GM19463 (cell line): ENCODE results near the gene PDZD7.

Source experiments
- ATAC-seq: cut with Tn5 transposase; IDR thresholded peaks from one replicate; pipeline ENCODE4 v1.9.1; 2021; ENCODE audit warnings: mild to moderate bottlenecking, moderate library complexity; ENCODE audit not compliant: unreplicated experiment

Gene PDZD7

GRCh38 chr10:101031128-101031795, at the start of gene PDZD7, which contains the start of gene SFXN3:
Gene PDZD7, minus strand, starts transcription at chr10:101031129. Its CDS starts 910 bp downstream, at chr10:101030219.
Gene SFXN3, plus strand, starts transcription at chr10:101031234. Its CDS starts 3,461 bp downstream, at chr10:101034695.
- ATAC-seq: peak; percentile 87

GRCh38 chr10:101079874-101080273, 48.9 kb upstream of the PDZD7 start:
- ATAC-seq: no peak

GRCh38 chr10:101076630-101077029, 45.7 kb upstream of the PDZD7 start:
- no peak for ATAC-seq

GRCh38 chr10:101075775-101076174, 44.8 kb upstream of the PDZD7 start:
- no peak for ATAC-seq

DNA sequence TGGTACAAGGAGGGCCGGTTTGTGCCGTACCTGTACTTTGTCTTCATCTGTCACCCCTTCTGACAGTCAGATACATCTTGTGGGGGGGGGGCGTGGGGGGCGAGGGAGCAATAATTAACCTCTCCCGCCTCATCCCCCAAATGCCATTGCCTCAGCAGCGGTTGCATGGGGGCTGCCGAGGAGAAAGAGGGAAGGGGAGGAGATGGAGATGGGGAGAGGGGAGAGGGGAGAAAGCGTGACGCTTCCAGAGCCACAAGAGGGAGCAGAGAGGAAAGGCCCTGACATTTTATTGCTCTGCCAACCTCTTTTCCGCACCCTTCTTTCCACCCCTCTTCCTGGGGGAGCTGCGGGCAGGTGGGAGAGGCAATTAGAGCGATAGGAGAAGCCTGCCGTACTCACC, 42.7 kb upstream of the PDZD7 start:
- ATAC-seq: no peak

- ATAC-seq: no peak
These were observed 42.0 kb upstream of the PDZD7 start for GRCh38 chr10:101072923-101073322.

GRCh38 chr10:101071885-101072433, 41.0 kb upstream of the PDZD7 start:
- ATAC-seq: no peak

GRCh38 chr10:101071267-101071884, 40.4 kb upstream of the PDZD7 start:
- no peak for ATAC-seq

- no peak for ATAC-seq
These were observed 39.2 kb upstream of the PDZD7 start for GRCh38 chr10:101070098-101070497.

DNA sequence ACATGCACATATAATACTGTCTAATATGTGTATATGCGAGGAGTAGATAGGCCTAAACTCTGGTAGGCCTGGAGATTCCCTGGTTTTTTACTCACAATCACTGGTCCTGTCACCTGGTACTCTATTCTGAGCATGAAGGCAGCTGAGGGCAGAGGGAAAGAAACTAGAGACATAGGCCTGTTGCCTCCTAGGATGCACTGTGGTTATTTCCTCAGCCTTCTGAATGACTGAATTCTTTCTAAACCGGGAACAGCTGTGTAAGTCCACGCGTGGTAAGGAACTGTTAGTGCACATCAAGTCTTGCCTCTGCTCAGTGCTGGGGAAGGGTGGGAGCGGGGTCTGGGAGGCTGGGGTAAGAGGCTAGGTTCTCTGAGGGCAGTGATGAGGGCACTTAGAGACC, 38.5 kb upstream of the PDZD7 start:
- ATAC-seq: no peak

DNA sequence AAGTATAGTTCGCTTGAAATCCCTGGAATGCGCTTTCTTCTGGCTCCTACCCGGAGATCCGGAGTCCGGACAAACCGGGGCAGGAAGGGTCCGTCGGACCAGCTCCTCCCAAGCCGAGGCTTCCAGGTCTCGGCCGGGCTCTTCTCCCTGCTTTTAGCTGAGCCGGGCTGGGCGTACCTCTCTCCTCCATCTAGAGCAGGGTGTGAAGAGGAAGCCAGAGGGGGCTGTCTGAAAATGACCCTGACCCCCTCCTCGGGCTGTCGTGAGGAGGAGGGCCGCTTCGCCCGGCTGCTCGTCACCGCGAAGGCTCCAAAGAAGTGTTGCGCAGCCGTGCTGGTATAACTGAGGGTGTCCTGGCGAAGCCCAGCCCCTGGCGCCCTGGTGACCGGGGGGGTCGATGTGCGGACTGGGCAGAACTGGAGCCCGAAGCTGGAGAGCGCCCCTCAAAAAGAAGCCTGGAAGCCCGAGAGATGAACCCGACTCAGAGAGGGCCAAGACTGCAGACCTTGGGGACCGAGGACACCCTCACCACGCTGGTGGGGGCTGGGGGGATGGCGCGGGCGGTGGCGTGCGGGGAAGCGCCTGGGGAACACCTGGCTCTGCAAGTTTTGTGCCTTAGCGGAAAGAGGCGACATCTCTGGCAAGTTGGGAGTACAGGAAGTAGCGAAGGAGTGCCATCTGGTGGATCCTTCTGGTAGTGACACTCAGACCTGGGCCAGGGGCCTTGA, 36.6 kb upstream of the PDZD7 start:
- peak; percentile 49 for ATAC-seq

- no peak for ATAC-seq
These were observed 36.0 kb upstream of the PDZD7 start for GRCh38 chr10:101066896-101067355.

GRCh38 chr10:101066146-101066895, 35.4 kb upstream of the PDZD7 start:
- no peak for ATAC-seq

GRCh38 chr10:101065481-101066145, 34.7 kb upstream of the PDZD7 start:
- ATAC-seq: no peak

DNA sequence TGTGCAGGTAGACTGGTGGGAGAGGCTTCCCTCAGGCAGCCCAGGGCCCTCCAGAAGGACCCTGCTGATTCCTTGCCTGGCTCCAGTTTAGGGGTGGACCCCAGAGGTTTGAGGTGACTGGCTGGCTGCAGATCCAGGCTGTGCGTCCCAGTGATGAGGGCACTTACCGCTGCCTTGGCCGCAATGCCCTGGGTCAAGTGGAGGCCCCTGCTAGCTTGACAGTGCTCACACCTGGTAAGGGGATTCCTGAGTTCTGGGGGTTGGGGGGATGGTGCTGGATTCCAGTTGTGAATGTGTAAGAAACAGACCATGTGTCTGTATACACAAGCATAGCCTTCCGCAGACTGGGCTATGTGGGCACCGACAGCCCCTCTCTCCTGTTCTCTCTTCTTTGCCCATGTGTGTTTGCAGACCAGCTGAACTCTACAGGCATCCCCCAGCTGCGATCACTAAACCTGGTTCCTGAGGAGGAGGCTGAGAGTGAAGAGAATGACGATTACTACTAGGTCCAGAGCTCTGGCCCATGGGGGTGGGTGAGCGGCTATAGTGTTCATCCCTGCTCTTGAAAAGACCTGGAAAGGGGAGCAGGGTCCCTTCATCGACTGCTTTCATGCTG, 33.6 kb upstream of the PDZD7 start:
- no peak for ATAC-seq

DNA sequence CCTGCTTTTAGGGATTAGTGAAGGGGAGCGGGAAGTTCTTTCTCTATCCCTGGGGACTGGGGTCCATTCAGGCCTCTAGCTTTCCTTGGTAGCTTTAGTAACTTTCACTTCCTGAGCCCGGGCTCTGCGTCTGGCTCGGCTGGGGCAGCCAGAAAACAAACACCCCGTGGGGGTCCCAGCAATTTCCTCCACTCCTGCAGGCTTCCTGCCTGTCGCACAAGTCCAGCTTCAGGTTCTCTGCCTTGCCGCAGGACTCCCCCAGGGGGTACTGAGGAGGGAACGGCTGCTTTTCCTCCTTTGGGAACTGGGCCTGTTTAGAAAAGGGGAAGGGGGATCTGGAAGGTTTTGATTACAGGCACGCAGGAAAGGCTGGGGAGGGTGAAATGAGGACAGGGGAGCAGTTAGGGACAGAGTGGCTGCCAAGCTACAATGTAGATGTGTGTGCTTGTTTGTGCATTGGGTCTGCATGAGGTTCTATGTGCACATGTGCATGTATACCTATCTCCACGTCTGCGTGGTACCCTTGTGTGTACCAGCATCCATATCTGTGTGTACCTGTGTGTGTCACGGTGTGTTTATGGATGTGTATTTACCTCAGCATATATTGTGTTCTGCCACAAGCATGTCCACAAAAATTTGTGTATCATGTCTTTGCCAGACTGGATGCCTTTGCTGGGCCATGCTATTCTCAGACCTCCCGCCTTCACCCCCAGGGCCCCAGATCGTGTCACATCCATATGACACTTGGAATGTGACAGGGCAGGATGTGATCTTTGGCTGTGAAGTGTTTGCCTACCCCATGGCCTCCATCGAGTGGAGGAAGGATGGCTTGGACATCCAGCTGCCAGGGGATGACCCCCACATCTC, 32.9 kb upstream of the PDZD7 start:
- ATAC-seq: no peak

DNA sequence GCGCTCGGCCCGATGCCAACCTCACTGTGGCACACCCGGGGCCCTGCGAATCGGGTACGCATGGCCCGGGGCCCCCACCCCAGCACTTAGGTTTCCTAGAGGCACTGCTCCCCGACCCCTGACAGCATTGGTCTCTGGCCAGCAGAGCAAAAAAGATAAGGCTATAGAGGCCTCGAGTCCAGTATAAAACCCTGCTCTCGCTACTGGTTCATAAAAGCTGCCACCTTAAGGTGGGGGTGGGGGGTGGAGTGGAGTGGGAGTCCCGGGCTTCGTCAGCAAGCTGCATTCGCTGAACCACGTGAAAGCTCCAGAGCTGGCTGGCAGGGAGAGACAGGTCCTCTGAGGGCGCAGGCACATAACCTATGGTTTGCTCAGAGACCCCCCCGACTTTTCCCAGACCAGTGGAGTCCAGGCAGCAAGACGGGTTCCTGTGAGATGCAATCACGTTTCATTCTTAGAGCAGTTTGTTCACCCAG, 32.2 kb upstream of the PDZD7 start:
- ATAC-seq: no peak

DNA sequence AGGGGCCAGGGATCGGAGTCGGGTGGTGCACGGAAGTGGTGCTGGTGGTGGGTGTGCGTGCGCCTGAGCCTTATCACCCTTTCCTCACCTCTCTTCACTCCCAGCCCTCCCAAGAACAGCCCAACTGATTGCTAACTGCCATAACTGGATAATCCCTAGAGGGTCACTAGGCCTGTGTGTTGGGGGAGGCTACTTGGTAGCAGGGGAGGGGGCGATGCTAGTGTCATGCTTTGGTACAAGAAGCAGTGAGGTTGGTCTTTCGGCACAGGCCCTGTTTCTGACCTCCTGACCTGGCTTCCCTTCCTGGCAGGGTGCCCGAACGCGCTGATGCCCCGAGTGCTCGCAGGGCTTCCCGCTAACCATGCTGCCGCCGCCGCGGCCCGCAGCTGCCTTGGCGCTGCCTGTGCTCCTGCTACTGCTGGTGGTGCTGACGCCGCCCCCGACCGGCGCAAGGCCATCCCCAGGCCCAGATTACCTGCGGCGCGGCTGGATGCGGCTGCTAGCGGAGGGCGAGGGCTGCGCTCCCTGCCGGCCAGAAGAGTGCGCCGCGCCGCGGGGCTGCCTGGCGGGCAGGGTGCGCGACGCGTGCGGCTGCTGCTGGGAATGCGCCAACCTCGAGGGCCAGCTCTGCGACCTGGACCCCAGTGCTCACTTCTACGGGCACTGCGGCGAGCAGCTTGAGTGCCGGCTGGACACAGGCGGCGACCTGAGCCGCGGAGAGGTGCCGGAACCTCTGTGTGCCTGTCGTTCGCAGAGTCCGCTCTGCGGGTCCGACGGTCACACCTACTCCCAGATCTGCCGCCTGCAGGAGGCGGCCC, 31.5 kb upstream of the PDZD7 start:
- no peak for ATAC-seq
